Retina (tissue), 1 donor: ENCODE results near the gene KLHL12.
A peak's percentile ranks its signal among the peaks of the same experiment; 100 is the strongest.
"Not testable (repeated sequence)": the region's sequence is repeated elsewhere in the genome, so short reads cannot be mapped to it uniquely, and the experiment has no call there.

Experiments
- DNase-seq: peaks from one replicate; pipeline ENCODE4 v3.0.0-alpha.2; 2016

KLHL12 gene

GRCh38 chr1:202945483-202945882 is 18.4 kb upstream of the KLHL12 start:
- no peak for DNase-seq

DNA sequence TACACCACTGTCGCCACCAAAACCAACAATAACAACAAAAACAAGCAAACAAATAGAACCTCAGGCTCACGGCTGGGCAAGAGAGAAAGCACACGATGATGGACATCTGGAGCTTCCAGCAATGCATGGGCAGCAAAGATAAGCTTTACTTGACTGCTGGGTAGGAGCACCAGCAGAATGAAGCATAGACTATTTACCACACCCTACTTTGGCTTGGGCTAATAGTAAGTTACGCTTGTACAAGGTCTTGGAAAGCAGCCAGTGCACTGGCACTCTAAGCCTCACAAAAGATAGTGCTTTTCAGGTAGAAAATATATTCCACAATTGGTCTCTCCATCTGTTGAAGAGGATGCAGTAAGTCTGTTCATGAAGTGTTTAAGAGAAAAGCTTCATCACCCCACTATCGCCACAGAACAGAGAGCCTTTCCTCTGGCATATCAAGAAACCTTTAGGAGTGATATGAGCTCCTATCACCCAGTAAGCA is 17.4 kb upstream of the KLHL12 start:
- DNase-seq, result no peak

DNA sequence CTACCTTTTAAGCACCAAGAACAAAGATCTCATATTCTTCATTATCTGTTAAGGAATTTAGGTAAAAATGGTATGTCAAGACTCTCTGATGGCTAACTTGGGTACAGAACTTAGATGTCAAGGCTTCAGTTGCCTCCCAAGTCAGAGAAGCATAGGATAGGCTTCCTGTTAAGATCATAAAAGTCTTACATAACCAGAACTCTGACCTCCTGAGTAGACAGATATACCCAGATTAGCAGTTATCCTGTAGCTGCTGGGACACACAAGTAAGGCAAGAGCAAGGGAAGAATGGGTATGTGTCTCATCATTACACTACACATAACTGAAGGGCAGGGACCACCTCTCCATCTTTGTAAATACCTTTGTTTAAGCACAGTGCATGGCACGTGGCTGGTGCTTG is 15.4 kb upstream of the KLHL12 start:
- DNase-seq, result no peak

DNA sequence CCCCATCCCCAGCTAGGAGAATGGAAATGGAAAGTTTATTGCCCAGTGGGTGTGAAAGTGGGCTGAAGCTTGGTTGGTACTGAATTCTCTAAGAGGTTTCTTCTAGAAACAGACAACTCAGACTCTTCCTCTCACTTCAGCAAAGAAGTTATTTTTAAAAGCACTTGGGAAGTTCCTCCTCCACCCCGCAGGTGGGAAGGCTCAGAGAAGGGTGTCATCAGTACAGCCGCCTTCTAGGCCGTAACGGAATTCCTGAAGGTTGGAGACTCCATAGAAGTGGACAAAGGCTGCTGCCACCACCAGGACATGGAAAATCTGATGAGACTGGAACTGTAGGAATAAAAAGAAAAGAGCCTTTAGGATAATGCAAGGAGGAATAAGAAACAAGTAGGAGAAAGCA is 14.3 kb upstream of the KLHL12 start:
- no peak for DNase-seq

- no peak for DNase-seq
These were observed 13.5 kb upstream of the KLHL12 start for GRCh38 chr1:202940561-202940960.

DNA sequence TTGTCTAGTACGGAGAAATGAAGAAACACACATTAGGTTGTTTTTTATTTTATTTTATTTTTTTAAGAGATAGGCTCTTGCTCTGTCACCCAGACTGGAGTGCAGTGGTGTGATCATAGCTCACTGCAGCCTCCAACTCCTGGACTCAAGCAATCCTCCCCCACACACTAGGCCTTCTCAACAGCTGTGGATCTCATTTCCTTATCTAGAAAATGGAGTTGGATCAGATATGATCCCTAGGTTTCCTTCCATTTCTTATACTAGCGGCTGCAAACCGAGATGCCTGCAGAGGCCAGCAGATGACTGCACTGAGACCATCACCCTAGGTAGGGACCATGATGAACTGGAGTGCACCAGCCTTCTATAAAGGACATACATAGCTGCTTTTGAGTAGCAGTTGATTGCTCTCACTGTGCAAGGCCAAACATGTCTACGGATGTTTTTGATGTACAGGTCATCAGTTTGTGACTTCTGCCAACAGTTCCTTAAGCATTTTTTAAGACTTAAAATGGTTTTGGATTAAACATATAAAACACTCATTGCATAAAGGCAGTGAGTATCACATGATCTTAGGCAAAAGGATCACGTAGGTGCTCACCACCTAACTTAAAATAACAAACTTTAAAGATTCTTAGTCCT is 11.4 kb upstream of the KLHL12 start:
- DNase-seq, result no peak

- not testable (repeated sequence) for DNase-seq
These were observed 9.4 kb upstream of the KLHL12 start for GRCh38 chr1:202936409-202936808.

- DNase-seq, result no peak
These were observed 8.8 kb upstream of the KLHL12 start for GRCh38 chr1:202935844-202936243.

DNA sequence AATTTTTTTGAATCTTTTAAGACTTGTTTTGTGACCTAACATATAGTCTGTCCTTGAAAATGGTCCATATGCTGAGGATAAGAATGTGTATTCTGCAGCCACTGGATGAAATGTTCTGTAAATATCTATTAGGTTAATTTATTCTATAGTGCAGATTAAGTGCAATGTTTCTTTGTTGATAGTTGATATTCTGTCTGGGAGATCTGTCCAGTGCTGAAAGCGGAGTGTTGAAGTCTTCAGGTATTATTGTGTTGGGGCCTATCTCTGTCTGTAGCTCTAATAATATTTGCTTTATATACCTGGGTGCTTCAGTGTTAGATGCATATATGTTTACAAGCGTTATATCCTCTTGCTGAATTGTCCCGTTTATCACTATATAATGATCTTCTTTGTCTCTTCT is 7.7 kb upstream of the KLHL12 start:
- DNase-seq, result no peak

DNA sequence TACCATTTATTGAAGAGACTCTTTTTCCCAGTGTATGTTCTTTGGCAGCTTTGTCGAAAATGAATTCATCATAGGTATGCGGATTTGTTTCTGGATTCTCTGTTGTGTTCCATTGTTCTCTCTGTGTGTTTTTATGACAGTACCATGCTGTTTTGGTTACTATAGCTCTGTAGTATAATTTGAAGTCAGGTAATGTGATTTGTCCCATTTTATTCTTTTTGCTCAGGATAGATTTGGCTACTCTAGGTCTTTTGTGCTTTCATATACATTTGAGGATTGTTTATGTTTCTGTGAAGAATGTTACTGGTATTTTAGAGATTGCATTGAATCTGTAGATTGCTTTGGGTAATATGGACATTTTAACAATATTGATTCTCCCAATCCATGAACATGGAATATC is 5.4 kb upstream of the KLHL12 start:
- no peak for DNase-seq

DNA sequence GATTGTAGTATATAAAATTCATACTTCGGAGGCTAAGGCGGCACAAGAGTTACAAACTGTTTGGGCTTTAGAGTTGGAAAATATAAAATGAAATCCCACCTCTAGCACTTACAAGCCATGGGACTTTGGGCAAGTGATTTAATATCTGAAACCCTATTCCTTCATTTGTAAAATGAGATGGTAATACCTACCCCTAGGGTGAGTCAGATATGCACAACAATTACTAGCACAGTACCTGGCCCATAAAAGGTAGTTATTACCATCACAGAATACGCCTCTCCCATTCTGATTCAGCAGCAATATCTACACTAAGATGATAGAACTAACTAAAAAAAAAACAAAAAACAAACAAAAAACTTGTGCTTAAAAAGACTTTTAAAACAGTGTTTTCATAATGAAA is 3.5 kb downstream of the KLHL12 start:
- DNase-seq, result no peak

- no peak for DNase-seq
These were observed 7.4 kb downstream of the KLHL12 start for GRCh38 chr1:202919615-202920014.

GRCh38 chr1:202915146-202915545 is 11.9 kb downstream of the KLHL12 start:
- DNase-seq, result no peak

- not testable (repeated sequence) for DNase-seq
These were observed 14.6 kb downstream of the KLHL12 start for GRCh38 chr1:202912476-202912875.

- no peak for DNase-seq
These were observed 17.5 kb downstream of the KLHL12 start for GRCh38 chr1:202909494-202909893.

DNA sequence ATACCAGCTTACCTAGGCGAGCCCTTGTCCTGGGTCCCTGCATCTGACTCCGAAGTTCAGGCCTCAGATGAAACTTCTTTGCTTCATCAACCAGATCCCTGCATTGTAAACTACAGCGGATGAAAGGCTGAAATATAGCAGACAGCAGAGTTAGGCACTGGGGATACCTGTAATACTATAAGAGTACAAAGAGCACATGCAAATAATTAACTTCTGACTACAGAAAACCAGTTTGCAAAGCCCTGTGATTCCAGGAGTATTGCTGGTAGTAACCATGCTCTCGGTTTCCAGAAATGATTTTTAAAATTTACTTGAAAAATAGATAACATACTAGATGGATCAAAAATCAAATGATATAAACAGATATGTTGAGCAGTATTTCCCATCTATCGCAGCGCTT is 18.0 kb downstream of the KLHL12 start:
- no peak for DNase-seq

- DNase-seq, result no peak
These were observed 21.7 kb downstream of the KLHL12 start for GRCh38 chr1:202905331-202905730.

- not testable (repeated sequence) for DNase-seq
These were observed 23.2 kb downstream of the KLHL12 start for GRCh38 chr1:202903808-202904207.

GRCh38 chr1:202901555-202901954 is 25.5 kb downstream of the KLHL12 start:
- no peak for DNase-seq

GRCh38 chr1:202892501-202892900 is 34.5 kb downstream of the KLHL12 start:
- no peak for DNase-seq

GRCh38 chr1:202890392-202890791 is 36.6 kb downstream of the KLHL12 start:
- DNase-seq, result no peak

DNA sequence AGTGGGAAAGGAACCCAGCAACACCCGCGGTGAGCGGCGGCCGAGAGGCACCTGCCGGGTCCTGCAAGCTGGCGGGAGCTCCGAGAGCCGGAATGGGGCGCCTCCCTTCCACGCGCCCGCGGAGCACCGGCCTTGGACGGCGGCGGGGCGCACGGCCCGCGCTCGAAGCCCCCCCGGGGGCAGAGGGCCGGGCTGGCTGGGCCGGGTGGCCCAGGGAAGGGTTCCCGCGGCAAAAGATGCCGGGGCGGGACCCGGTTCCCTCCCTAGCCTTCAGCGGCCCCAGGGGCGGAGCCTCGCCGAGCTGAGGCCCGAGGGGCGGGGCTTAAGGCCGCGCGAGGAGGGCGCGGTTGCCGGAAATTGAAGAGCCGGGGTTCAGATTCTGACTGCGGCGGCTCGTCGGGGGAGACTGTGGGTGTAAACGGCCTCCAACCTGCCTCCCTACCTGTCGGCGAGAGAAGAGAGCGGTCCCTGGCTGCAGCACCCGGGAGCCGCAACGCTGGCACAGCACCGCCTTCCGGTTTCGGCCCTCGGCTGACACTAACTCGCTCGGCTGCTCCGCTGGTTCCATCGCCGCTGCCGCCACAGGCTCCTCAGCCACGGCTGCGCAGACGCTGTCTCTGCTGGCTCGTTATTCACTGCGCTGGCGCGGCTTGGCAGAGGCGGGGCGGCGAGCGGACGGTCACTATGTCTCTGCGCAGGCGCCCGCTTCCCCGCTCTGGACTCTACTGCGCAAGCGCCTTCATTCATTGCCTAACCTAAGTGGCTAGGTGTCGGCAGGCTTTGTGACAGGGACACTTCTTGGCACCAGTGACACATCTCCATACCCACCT is 38.3 kb downstream of the KLHL12 start, which contains the start of gene RABIF:
TSS of gene RABIF (minus strand) at position 619 of the 830 bp plus-strand sequence. CDS start at position 568, 51 bp downstream.
- peak; percentile 98 for DNase-seq

DNA sequence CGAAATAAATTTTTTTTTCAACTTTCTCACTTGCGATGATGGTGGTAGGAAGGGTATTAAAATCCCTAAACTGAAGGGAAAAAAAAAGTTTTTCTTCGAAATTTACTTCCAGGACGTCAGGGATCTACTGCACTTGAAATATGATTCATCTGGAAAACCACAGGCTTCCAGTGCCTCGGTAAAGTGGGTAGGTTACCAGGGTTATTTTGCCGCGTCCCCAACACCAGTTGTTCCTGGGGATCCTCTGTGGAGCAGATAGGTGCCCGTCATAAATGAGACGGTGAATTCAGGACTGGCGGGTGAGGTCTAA is 38.9 kb downstream of the KLHL12 start:
- no peak for DNase-seq

DNA sequence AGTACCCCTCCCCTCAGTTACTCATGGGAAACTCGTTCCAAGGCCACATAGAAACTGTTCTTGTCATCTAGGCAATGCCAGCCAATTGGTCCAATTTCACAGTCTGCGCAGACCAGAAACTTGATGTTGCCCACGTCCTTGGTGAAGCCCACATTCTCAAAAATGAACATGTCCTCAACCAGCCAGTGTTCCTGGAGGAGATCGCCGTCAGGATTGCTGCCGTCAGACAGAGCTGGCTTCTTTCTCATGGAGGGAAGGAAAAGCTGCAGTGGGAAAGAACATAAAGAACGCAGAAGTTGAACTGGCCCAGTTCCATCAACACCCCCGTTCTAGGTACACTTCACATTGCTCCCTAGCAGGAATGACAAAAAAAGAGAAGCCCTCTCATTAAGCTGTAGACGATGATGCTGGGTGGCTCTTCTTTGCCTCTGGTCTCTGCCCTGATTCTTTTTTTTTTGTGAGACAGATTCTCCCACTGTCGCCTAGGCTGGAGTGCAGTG is 46.0 kb downstream of the KLHL12 start:
- DNase-seq, result no peak
